Measurements from ENCODE around the gene USP10.

Gene USP10, protein sequence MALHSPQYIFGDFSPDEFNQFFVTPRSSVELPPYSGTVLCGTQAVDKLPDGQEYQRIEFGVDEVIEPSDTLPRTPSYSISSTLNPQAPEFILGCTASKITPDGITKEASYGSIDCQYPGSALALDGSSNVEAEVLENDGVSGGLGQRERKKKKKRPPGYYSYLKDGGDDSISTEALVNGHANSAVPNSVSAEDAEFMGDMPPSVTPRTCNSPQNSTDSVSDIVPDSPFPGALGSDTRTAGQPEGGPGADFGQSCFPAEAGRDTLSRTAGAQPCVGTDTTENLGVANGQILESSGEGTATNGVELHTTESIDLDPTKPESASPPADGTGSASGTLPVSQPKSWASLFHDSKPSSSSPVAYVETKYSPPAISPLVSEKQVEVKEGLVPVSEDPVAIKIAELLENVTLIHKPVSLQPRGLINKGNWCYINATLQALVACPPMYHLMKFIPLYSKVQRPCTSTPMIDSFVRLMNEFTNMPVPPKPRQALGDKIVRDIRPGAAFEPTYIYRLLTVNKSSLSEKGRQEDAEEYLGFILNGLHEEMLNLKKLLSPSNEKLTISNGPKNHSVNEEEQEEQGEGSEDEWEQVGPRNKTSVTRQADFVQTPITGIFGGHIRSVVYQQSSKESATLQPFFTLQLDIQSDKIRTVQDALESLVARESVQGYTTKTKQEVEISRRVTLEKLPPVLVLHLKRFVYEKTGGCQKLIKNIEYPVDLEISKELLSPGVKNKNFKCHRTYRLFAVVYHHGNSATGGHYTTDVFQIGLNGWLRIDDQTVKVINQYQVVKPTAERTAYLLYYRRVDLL

DNA sequence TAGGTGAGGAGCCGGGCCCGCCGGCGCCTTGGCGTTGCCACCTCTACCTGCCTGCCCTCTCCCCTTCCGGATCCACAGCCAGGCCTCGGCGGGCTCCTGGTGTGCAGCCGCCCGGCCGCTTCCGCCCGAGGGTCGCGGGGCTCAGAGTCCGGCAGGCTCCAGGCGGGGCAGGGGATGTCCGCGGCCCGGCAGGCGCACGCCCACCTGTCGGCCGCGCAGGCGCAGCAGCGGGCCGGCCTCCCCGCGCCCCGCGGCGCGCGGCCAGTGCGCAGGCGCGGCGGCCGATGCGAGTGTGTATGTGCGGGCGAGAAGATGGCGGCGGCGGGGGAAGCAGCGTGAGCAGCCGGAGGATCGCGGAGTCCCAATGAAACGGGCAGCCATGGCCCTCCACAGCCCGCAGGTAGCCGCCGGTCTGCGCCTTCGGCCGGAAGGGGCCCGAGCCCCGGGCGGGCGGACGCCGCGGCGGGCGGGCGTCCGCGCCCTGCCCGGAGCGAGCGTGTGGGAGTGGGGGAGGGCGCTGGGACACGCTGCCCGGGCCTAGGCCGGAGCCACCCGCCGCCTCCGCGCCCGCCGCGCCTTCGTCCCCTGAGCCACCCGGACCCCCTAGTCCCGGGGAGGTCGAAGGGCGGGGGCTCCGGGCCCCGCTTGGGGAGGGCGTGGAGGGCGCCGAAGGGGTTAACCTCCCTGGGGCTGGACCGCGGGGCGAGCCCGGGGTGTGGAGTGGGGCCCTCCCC, at the start of gene USP10:
Gene USP10 (plus strand): TSS at position 289 of the 734 bp plus-strand sequence. CDS start 91 bp downstream, at position 380.
- DNase-seq (ENCODE audit: low read depth in 2 of 2): peak; percentile 56 to 69

DNA sequence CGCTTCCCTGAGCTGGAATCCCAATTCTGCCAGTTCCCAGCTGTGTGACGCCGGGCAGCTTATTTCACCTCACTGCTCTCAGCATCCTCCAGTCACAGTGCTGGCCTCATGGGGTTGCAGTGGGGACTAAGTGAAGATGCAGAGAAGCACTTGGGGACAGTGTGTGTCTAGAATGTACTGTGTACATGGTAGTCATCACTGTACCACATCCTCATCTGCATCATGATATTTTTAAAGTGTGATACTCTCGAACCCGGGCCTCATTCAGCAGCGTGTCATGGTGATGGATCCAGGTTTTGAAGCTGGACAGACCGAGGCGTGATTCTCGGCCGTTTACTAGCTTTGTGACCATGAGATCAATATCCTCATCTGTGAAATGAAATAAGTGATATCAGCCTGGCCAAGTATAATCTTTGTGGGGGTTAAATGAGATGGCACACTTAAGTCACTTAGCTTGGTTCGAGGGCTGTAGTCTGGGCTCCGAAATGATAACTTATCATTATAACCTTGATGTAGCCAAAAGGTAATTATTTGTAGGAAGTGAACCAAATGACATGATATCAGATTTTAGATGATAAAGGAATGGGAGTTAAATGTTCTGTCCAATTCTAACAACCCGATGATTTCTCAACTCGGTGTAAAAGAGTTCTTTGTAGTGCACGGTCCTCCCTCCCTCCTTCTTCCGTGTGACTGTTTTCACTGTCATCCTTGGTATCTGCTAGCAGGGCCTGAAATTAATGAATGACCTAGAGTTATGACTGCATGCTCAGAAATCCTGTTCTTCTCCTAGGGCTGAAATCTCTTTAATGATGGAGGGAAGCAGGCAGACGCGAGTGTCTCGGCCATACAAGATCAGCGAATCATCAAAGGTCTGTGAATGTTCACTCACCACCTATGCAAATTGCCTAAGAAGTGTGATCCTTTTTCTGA, 49.5 kb upstream of the USP10 start:
- DNase-seq (ENCODE audit: low read depth in 2 of 2): no peak

- no peak for DNase-seq (ENCODE audit: low read depth in 2 of 2)
Observed at GRCh38 chr16:84652566-84652965, 47.2 kb upstream of the USP10 start.

DNA sequence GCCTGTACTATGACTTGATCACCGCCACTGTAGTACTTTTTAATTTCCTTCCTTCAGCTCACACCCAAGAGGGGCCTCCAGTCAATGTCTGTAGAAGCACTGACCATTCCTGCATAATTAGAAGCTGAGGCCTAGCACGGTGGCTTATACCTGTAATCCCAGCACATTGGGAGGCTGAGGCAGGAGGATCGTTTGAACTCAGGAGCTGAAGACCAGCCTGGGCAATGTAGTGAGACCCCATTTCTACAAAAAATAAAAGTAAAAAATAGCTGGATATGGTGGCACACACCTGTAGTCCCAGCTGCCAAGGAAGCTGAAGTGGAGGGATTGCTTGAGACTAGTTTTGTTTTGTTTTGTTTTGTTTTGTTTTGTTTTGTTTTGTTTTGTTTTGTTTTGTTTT, 45.6 kb upstream of the USP10 start:
- DNase-seq (ENCODE audit: low read depth in 2 of 2): no peak

- no peak for DNase-seq (ENCODE audit: low read depth in 2 of 2)
Observed at GRCh38 chr16:84654998-84655397, 44.8 kb upstream of the USP10 start.

DNA sequence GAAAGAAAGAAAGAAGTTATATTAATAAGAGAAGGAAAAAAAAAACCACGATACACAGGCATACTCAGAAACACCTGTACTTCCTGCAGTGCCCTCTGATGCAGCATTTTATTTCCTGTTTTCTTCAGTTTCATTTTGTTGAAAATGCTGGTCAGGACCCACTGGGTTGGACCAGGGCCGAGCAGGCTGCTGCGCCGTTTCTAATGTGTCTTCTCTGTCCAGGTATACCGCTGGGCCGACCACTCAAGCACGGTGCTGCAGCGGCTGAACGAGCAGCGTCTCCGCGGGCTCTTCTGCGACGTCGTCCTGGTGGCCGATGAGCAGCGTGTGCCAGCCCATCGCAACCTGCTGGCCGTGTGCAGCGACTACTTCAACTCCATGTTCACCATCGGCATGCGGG, 43.2 kb upstream of the USP10 start:
- DNase-seq (ENCODE audit: low read depth in 2 of 2): no peak

GRCh38 chr16:84657229-84657837, 42.5 kb upstream of the USP10 start:
- no peak for DNase-seq (ENCODE audit: low read depth in 2 of 2)

GRCh38 chr16:84658690-84659089, 41.1 kb upstream of the USP10 start:
- DNase-seq (ENCODE audit: low read depth in 2 of 2): no peak

- no peak for DNase-seq (ENCODE audit: low read depth in 2 of 2)
Observed at GRCh38 chr16:84659656-84660300, 40.0 kb upstream of the USP10 start.

DNA sequence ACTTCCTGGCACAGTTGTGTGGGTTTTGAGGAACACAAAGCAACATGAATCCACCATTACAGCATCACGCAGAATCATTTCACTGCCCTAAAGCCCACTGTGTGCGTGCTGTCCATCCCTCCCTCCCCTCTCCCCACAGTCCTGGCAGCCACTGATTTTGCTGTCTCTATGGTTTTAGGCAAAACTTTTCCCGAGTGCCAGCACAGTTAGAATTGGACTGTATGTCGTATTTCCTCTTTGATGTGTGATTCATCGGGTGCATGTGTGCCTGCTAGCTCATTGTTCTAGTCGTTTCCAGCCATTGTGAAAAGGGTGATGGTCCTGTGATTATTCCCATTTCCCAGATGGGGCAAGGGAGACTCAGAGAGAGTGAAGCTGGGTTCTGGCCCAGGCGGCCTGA, 38.8 kb upstream of the USP10 start:
- no peak for DNase-seq (ENCODE audit: low read depth in 2 of 2)

DNA sequence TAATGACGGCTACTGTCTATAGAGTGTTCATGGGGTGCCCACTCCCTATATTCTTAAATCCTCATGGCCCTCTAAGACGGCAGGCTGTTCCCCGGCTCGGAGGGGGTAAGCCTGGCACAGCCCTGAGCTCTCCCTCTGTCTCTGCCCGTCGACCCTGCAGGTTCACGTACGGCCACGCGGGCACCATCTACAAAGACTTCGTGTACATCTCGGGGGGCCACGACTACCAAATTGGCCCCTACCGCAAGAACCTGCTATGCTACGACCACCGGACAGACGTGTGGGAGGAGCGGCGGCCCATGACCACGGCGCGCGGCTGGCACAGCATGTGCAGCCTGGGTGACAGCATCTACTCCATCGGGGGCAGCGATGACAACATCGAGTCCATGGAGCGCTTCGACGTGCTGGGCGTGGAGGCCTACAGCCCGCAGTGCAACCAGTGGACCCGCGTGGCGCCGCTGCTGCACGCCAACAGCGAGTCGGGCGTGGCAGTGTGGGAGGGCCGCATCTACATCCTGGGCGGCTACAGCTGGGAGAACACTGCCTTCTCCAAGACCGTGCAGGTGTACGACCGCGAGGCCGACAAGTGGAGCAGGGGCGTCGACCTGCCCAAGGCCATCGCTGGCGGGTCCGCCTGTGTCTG, 38.3 kb upstream of the USP10 start:
- no peak for DNase-seq (ENCODE audit: low read depth in 2 of 2)

DNA sequence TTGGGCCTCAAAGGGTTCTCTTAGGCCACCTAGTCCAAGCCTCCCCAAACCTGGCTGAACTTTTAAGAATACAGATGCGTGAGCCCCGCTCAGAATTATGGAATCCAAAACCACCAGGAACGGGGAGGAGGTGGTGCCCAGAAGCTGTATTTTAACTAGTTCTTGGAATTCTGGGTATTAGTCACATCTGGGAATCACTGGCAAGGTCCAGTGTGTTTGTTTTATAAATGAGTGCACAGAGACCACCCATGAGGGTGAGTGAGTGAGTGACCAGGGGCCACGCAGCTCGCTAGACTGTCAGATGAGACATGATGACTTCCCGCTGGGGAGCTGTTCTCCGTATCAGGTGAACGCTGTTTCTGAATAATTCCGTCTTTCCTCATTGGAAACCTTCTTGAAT, 37.3 kb upstream of the USP10 start:
- no peak for DNase-seq (ENCODE audit: low read depth in 2 of 2)

GRCh38 chr16:84663433-84664101, 36.2 kb upstream of the USP10 start:
- DNase-seq (ENCODE audit: low read depth in 2 of 2): no peak

DNA sequence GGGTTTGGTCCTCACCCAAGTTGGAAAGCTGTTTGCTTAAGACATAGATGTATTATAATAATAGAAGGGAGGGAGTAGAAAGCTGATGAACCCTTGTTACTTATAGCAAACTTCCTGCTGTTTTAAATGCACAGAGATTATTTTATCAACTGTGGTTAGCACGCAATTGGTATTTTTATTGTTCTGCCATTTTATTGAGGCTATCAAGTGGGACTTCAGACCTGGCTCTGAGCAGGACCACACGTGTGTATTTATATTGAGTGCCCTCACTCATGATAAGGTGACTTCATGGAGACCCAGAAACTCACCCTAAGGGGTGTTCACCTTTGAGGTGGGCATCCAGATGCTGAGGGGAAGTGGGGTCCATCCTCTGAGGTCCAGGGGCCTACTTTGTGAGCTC, 34.4 kb upstream of the USP10 start:
- DNase-seq (ENCODE audit: low read depth in 2 of 2): no peak

DNA sequence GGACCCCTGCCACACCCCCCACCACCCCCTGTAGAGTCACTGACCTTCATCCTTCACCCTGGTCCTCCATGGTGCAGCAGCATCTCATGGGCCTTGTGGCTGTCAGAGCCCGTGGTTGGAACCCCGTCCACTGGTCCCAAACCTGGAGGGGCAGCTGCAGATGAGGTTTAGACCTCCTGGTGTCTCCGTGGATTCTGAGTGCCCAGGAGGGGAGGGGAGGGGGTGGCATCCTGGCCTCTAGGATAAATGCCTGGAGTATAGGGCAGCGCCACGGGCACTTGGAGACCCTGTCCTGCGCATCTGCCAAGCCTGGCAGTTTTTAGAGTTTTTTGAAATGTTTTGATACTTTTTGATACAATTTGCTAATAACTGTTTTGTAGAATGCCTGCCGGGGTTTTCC, 34.0 kb upstream of the USP10 start:
- no peak for DNase-seq (ENCODE audit: low read depth in 2 of 2)

DNA sequence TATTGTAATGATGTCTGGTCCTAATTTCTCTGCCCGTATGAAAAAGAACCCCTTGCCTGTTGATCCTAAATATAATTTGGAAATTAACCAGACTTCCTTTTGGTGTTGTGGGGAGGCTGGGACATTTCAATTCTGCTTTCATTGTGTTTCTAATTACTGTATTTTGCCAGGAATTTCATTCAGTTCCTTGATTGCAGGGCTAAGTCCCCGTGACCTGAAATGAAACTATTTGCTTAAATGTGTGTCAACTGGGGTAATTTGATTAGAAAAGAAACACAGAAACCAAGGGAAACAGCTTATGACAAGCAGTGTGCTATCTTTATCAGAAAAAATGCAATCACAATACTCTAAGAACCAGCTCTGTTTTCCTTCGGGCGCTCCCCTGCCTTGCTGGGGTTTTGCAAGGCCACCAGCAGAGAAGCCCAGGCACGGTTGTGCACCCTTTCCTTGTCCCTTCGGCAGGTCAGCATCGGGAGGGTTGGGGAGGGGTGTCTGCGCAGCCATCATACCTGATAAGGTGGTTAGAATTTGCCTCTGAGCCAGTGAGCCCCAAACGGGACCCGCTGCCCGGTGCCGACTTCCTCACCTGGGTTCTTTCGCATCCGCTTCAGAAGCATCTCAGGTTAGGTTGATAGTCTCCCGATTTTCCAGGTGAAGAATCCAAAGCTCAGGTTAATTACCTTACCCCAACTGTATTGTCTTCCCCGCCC, 32.0 kb upstream of the USP10 start:
- DNase-seq (ENCODE audit: low read depth in 2 of 2): no peak

DNA sequence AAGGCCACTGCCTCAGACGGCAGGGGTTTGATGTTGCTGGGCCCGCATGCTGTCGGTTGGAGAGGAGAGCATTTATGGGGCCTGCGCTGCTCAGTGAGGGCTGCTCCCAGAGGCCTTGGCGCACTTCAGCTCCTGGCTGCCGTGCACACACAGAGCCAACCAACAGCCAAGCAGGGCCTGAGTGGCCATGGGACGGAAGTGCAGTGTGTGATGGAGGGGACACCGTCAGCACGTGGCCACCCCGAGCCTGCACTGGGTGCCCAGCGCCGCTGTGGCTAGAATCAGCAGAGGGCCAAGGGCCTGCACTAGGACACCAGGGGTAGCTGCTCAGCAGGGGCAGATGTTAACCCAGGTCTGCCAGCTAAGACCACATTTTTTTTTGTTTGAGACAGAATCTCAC, 29.7 kb upstream of the USP10 start:
- DNase-seq (ENCODE audit: low read depth in 2 of 2): no peak
